ENCODE measurements around the gene GALNT9. TPM values are rescaled to one million over a fixed set of nuclear protein-coding genes. Genes with fewer than 3 reads are reported as not detected.
A peak's percentile ranks its signal among the peaks of the same experiment; 100 is the strongest.
"Not testable (repeated sequence)": the region's sequence is repeated elsewhere in the genome, so short reads cannot be mapped to it uniquely, and the experiment has no call there.

The GALNT9 gene
- total RNA-seq, 6 donors from 2014 or later: 0.26 TPM; not detected in 5

- WGBS, 2 donors: 70 to 75% methylated on average over 29 to 30 of the region's 30 CpGs
- ATAC-seq (ENCODE audit: low FRiP score in 2 of 2): no peak
- Histone ChIP-seq H3K36me3 (no peaks in the 10 kb centered on the region), H3K9me3 (no peaks in the 10 kb centered on the region), H3K4me1 (no peaks in the 10 kb centered on the region), H3K27me3 (no peaks in the 10 kb centered on the region), H3K4me3 (no peak overlapping the region), H3K27ac (no peak overlapping the region)
- DNase-seq: peak in 1 of 2 donors; percentile 50
- TF ChIP-seq CTCF (IDR thresholded peaks at IDR 0.05) (no peak), POLR2AphosphoS5 (IDR thresholded peaks at IDR 0.05) (no peak), EP300 (IDR thresholded peaks at IDR 0.05) (no peak), POLR2A (IDR thresholded peaks at IDR 0.05) (no peak)
These were observed 26.7 kb downstream of the GALNT9 start for GRCh38 chr12:132302466-132303358.

- Histone ChIP-seq H3K9me3 (no peaks in the 10 kb centered on the region), H3K27ac (no peak overlapping the region), H3K4me3 (no peak overlapping the region), H3K36me3 (no peaks in the 10 kb centered on the region), H3K27me3 (no peaks in the 10 kb centered on the region), H3K4me1 (no peaks in the 10 kb centered on the region)
- WGBS, 2 donors: 70% methylated on average over 8 to 26 of the region's 26 CpGs
- DNase-seq (peak in 1 of 2 donors; percentile 62), ATAC-seq (ENCODE audit: low FRiP score in 2 of 2) (peak in 1 of 2 donors; percentile 11)
- TF ChIP-seq EP300 (IDR thresholded peaks at IDR 0.05) (no peak), CTCF (IDR thresholded peaks at IDR 0.05) (no peak), POLR2A (IDR thresholded peaks at IDR 0.05) (no peak), POLR2AphosphoS5 (IDR thresholded peaks at IDR 0.05) (no peak)
These were observed 28.3 kb downstream of the GALNT9 start for GRCh38 chr12:132300789-132301722.

GRCh38 chr12:132296063-132296462, 33.3 kb downstream of the GALNT9 start:
- Histone ChIP-seq H3K27ac (no peak overlapping the region), H3K27me3 (no peaks in the 10 kb centered on the region), H3K4me3 (no peak overlapping the region), H3K9me3 (no peaks in the 10 kb centered on the region), H3K4me1 (no peaks in the 10 kb centered on the region), H3K36me3 (no peaks in the 10 kb centered on the region)
- WGBS, 2 donors: 88 to 90% methylated on average over 15 to 18 of the region's 18 CpGs
- TF ChIP-seq CTCF (IDR thresholded peaks at IDR 0.05): no peak
- no peak for TF ChIP-seq POLR2A (IDR thresholded peaks at IDR 0.05)
- TF ChIP-seq POLR2AphosphoS5 (IDR thresholded peaks at IDR 0.05): no peak
- no peak for TF ChIP-seq EP300 (IDR thresholded peaks at IDR 0.05)
- no peak for ATAC-seq (ENCODE audit: low FRiP score in 2 of 2)
- peak in 1 of 2 donors; percentile 41 for DNase-seq

GRCh38 chr12:132295561-132295960, 33.8 kb downstream of the GALNT9 start:
- not testable (repeated sequence) for H3K36me3 ChIP-seq; H3K27ac ChIP-seq; H3K9me3 ChIP-seq; H3K4me3 ChIP-seq; H3K27me3 ChIP-seq; H3K4me1 ChIP-seq; ATAC-seq (ENCODE audit: low FRiP score in 2 of 2)
- 91 to 95% methylated on average over 22 to 24 of the region's 24 CpGs for WGBS, 2 donors
- DNase-seq: peak in 1 of 2 donors; percentile 58

- TF ChIP-seq POLR2AphosphoS5 (IDR thresholded peaks at IDR 0.05): no peak
- no peak for TF ChIP-seq POLR2A (IDR thresholded peaks at IDR 0.05)
- TF ChIP-seq CTCF (IDR thresholded peaks at IDR 0.05): no peak
- no peak for TF ChIP-seq EP300 (IDR thresholded peaks at IDR 0.05)
- ATAC-seq (ENCODE audit: low FRiP score in 2 of 2) (peak in 1 of 2 donors; percentile 41), DNase-seq (peak in 1 of 2 donors; percentile 74)
- H3K9me3 ChIP-seq: no peaks in the 10 kb centered on the region
- no peak overlapping the region for H3K27ac ChIP-seq
- no peaks in the 10 kb centered on the region for H3K27me3 ChIP-seq
- WGBS, 2 donors: 84 to 85% methylated on average over 7 to 16 of the region's 18 CpGs
- no peaks in the 10 kb centered on the region for H3K36me3 ChIP-seq
- H3K4me1 ChIP-seq: no peaks in the 10 kb centered on the region
- no peak overlapping the region for H3K4me3 ChIP-seq
These were observed 34.3 kb downstream of the GALNT9 start for GRCh38 chr12:132295101-132295526.
